ENCODE data around the gene KLHL15.
A peak's percentile ranks its signal among the peaks of the same experiment; 100 is the strongest.
"Not testable (repeated sequence)": the region's sequence is repeated elsewhere in the genome, so short reads cannot be mapped to it uniquely, and the experiment has no call there.

Gene KLHL15

DNA sequence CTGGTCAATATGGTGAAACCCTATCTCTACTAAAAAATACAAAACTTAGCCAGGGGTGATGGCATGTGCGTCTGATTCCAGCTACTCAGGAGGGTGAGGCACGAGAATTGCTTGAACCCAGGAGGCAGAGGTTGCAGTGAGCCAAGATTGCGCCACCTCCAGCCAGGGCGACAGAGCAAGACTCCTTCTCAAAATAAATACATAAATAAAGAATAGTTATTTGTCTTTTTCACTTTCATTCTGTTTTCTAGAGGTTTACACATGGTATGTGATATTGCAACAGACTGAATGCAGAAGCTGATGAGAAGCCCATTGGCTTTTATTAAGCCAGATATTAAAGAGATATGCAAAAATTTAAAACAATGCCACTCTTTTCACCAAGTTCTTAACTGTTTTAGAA, 8.2 kb downstream of the KLHL15 start:
- no peak for DNase-seq (ENCODE audit: low read depth in 2 of 2)

- no peak for DNase-seq (ENCODE audit: low read depth in 2 of 2)
Observed at GRCh38 chrX:24017674-24018073, 9.3 kb downstream of the KLHL15 start.

DNA sequence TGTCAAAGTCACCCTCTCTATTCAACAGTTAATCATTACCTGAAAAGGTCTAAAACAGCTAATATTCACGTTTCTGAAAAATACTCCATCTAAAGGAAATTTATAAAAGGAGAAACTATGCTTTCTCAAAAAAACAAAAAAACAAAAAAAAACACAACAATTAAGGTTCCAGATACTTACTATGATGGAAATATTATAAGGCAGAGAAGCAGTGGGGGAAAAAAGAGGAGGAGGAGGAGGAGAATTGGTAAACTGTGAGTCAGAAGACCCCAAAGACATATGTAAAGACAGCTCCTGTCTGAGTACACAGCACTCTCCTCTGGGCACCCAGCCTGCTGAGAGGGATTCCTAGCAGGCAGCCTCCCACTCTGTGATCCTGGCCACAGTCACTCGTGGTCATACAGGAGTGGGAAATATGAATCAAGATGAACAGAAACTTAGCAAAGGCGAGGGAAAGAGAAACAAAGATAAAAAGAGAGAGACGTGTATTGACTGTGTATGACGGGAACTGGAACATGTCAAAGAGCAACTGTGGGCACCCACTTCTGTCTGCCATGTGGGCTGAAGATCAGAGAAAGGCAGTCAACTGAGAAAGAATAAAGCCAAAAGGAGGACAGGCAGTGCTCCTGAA, 12.5 kb downstream of the KLHL15 start:
- no peak for DNase-seq (ENCODE audit: low read depth in 2 of 2)

DNA sequence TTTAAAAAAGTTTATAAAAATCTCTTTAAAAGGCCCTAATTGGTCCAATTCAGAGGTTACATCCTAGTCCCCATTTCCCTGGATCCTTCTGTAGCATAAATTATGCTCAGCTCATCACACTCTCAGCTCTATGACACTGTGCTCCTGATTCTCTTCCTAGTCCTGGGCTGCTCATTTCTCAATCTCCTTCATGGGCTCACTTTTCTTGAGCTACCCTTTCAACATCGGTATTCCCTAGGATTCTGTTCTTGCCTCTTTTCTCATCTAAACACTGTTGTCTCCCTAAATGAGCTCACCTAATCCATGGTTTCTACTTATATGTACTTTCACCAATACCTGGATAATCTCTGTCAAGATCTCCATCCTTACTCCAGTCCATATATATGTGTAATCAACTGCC, 14.7 kb downstream of the KLHL15 start:
- DNase-seq (ENCODE audit: low read depth in 2 of 2), result no peak

DNA sequence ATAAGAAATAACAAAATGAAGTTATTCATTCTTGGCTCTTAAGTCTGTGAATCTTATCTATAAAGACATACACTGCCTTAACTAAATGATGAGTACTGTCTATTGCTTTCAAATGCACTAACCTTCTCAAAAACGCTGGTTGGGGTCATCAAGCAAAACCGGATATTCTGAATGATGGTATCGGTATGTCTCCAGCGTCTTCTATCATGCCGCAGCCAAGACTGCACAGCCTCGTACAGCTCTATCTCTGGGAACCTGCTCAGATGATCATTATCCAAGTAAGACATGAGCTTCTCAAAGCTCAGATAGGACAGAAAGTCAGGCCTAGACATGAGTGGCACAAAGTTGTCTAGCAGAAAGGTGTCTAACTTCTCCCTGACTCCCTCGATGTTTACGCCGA, 21.1 kb downstream of the KLHL15 start:
- no peak for DNase-seq (ENCODE audit: low read depth in 2 of 2)

DNA sequence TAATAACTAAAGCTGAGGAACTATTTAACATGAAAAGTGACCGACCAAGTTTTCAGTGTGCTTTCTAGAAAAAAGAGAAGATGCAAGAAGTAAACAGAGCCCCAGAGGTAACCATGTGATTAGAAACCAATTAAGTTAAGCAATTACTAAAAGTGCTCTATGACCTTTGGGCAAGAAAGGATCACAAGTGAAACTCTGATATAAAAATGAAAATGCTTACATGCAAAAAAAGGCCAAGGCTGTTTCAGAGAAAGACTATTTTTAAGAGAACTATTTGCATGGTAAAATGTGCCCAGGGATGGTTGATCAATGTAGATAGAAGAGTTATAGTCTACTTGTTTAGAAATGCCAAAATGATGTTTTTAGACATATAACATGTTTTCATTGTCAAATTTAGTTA, 22.0 kb downstream of the KLHL15 start:
- DNase-seq (ENCODE audit: low read depth in 2 of 2), result no peak

- no peak for DNase-seq (ENCODE audit: low read depth in 2 of 2)
Observed at GRCh38 chrX:24002792-24003191, 24.2 kb downstream of the KLHL15 start.

DNA sequence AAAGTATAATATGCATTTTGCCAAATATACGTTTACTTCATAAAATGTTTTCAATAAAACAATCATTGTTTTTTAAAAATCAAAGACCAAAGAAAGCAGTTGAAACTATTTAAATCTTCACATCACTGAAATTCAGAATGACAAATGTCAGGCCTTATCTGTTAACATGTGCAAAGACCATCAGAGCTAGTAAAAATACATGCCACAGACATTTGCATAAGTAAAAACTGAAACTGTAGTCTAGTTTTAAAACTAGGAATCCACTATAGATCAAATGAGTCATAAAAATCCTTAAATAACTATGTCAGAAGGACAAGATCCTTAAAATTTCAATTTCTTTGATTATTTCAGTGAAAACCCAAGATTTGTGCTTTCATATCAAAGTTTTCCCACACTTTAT, 24.8 kb downstream of the KLHL15 start:
- DNase-seq (ENCODE audit: low read depth in 2 of 2), result no peak

DNA sequence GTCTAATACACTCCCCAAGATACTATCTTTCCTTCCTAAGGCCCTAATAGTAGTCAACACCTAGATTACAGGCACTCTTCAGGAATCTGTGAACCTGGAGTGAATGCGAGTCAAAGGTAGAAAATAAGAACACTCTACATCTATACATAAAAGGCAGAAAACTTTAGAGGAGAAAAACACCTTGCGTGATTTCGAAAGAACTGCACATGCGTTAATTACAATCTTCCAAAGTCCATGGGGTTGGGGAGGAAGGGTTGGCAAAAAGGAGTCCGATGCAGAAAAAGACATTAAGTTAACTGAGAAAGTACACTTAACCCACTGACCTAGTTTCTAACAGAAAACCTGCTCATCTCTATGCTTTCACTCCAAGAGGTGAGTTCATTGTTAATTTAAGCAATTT, 27.3 kb downstream of the KLHL15 start:
- no peak for DNase-seq (ENCODE audit: low read depth in 2 of 2)

- no peak for DNase-seq (ENCODE audit: low read depth in 2 of 2)
Observed at GRCh38 chrX:23993012-23993633, 33.9 kb downstream of the KLHL15 start.

- DNase-seq (ENCODE audit: low read depth in 2 of 2), result no peak
Observed at GRCh38 chrX:23992431-23992830, 34.6 kb downstream of the KLHL15 start.

DNA sequence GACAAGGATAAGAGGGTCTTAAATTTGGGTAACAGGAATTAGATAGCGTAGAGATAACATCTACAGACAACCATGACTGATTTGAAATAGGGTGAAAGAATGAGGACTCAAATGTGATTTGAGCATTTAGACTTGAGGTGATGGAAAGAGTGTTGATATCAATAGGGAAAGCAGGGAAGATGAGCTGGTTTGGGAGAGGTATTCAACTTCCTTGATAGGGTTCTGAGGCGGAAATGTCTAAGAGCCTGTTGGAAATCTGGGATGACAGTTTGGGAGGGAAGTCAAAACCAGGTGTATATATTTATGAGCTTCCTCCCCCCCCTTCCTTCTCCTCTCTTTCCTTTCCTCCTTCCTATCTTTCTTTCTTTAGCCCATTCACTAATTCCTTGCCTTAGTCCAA, 36.5 kb downstream of the KLHL15 start:
- DNase-seq (ENCODE audit: low read depth in 2 of 2), result no peak

- no peak for DNase-seq (ENCODE audit: low read depth in 2 of 2)
Observed at GRCh38 chrX:23989689-23990088, 37.3 kb downstream of the KLHL15 start.

DNA sequence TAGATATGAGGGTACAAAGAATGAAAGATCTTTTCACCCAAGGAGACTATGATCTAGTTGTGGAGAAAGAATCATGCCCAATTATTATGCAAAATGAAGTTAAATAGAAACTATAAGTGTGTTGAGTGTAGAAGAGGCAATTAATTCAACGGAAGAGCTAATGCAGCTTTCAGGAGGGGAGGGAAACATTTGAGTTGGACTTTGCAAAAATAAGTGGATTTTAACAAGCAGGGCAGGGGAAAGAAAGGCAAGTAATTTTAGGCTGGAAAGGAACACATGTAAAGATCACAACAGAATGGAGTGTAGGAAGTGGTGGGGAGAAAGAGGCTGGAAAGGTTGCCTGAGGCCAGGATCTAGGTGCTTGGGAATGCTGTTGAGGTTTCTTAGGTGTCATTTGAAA, 44.1 kb downstream of the KLHL15 start:
- no peak for DNase-seq (ENCODE audit: low read depth in 2 of 2)

DNA sequence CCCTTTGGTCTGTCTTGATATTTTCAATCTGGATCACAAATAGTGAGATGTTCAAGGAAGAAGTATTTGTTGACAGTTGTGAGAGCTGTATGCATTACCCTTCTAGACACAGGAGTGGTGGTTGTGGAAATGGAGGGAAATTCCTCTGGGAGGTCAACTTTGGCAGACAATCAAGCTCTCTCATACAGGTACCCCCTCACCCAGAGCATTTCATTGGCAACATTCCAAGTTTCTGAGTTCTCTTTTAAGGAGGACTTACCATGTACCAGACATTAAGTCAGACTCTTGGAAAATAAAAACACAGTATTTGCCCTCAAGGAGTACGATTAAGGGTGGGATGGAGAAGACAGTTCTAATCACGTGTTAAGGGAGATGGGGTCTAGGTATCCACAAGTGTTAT, 45.3 kb downstream of the KLHL15 start:
- no peak for DNase-seq (ENCODE audit: low read depth in 2 of 2)

- DNase-seq (ENCODE audit: low read depth in 2 of 2), result no peak
Observed at GRCh38 chrX:23981222-23981621, 45.8 kb downstream of the KLHL15 start.

- no peak for DNase-seq (ENCODE audit: low read depth in 2 of 2)
Observed at GRCh38 chrX:23980011-23980441, 47.0 kb downstream of the KLHL15 start.

DNA sequence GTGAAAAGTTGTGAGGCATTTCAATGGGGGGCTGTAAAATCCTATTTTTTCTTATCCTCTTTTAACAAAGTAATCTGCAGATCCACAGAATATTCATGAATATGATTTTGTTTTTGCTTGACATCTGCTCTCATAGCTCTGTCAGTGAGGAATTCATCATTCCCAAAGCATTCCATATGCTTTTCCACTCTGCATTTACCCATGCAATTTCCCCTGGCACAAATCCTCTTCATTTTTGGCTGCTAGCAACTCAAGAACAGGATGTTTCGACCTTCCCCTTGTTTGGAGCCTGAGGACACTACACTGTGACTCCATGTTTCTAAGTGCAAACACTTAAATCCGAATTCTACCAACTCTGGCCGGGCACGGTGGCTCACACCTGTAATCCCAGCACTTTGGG, 48.5 kb downstream of the KLHL15 start:
- DNase-seq (ENCODE audit: low read depth in 2 of 2), result peak in 1 of 2 experiments; percentile 6

DNA sequence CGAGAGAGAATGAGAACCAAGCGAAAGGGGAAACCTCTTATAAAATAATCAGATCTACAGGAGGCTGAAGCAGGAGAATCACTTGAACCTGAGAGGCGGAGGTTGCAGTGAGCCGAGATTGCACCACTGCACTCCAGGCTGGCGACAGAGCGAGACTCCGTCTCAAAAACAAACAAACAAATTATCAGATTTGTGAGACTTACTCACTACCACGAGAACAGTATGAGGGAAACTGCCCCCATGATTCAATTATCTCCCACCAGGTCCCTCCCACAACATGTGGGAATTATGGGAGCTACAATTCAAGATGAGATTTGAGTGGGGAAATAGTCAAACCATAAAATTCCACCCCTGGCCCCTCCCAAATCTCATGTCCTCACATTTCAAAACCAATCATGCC, 61.4 kb downstream of the KLHL15 start:
- DNase-seq (ENCODE audit: low read depth in 2 of 2), result not testable (repeated sequence)

GRCh38 chrX:23964191-23964590, 62.8 kb downstream of the KLHL15 start:
- DNase-seq (ENCODE audit: low read depth in 2 of 2), result no peak

GRCh38 chrX:23959781-23960180, 67.2 kb downstream of the KLHL15 start:
- no peak for DNase-seq (ENCODE audit: low read depth in 2 of 2)

GRCh38 chrX:23954396-23954795, 72.6 kb downstream of the KLHL15 start:
- no peak for DNase-seq (ENCODE audit: low read depth in 2 of 2)

- no peak for DNase-seq (ENCODE audit: low read depth in 2 of 2)
Observed at GRCh38 chrX:23953908-23954269, 73.1 kb downstream of the KLHL15 start.

Data from fibroblast of skin of left biceps (primary cell).